Measurements from ENCODE around the gene FXR2. TPM values are rescaled to one million over a fixed set of nuclear protein-coding genes. Genes with fewer than 3 reads are reported as not detected.
"Not testable (repeated sequence)": the region's sequence is repeated elsewhere in the genome, so short reads cannot be mapped to it uniquely, and the experiment has no call there.

FXR2 gene
- total RNA-seq (2014; rRNA removed; shearing (Covaris generic)) = 49.0 and 52.0 TPM in 2 replicates

- Histone ChIP-seq H3K36me3 (replicated peaks; ENCODE audit: control insufficient read depth, insufficient read depth, low read length) (peaks cover 2% of the 10 kb centered on the region; the same call in 1 of the 2 replicates), H3K27me3 (ENCODE audit: control insufficient read depth, insufficient read depth, low read length) (no peaks in the 10 kb centered on the region; the same call in 1 of the 2 replicates), H3K4me3 (ENCODE audit: insufficient read depth, low read depth, low read length) (peak within 1 kb of the TSS; percentile 79)
- peak; percentile 100 for DNase-seq
Observed at GRCh38 chr17:7614425-7615264, at the start of gene FXR2. Gene FXR2 (minus strand): TSS chr17:7614897. CDS start chr17:7614532, 365 bp downstream.

GRCh38 chr17:7656958-7657609 lies 42.4 kb upstream of the FXR2 start:
- peaks cover 11% of the 10 kb centered on the region for H3K27me3 ChIP-seq (ENCODE audit: control insufficient read depth, insufficient read depth, low read length)
- H3K36me3 ChIP-seq (replicated peaks; ENCODE audit: control insufficient read depth, insufficient read depth, low read length) = no peaks in the 10 kb centered on the region; the same call in 1 of the 2 replicates
- peak; percentile 89 for DNase-seq
- H3K4me3 ChIP-seq (ENCODE audit: insufficient read depth, low read depth, low read length) = no peak overlapping the region

DNA sequence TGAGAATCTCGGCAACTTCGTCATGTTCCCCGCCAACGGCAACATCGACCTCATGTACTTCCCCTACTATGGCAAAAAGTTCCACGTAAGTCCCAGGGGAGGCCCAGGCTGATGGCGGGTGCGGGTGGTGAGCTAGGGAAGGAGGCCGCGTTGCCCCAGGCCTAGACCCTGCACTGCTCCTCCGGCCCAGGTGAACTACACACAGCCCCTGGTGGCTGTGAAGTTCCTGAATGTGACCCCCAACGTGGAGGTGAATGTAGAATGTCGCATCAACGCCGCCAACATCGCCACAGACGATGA lies 40.8 kb upstream of the FXR2 start:
- DNase-seq = peak; percentile 19
- H3K36me3 ChIP-seq (replicated peaks; ENCODE audit: control insufficient read depth, insufficient read depth, low read length) = no peaks in the 10 kb centered on the region; the same call in 1 of the 2 replicates
- no peak overlapping the region for H3K4me3 ChIP-seq (ENCODE audit: insufficient read depth, low read depth, low read length)
- H3K27me3 ChIP-seq (ENCODE audit: control insufficient read depth, insufficient read depth, low read length) = peaks cover 24% of the 10 kb centered on the region

GRCh38 chr17:7654832-7655540 lies 40.3 kb upstream of the FXR2 start:
- Histone ChIP-seq H3K27me3 (ENCODE audit: control insufficient read depth, insufficient read depth, low read length) (peaks cover 26% of the 10 kb centered on the region), H3K36me3 (replicated peaks; ENCODE audit: control insufficient read depth, insufficient read depth, low read length) (no peaks in the 10 kb centered on the region; the same call in 1 of the 2 replicates), H3K4me3 (ENCODE audit: insufficient read depth, low read depth, low read length) (no peak overlapping the region)
- DNase-seq = peak; percentile 16

- H3K4me3 ChIP-seq (ENCODE audit: insufficient read depth, low read depth, low read length) = no peak overlapping the region; the same call in 1 of the 2 replicates
- DNase-seq = peak; percentile 31
- no peaks in the 10 kb centered on the region; the same call in 1 of the 2 replicates for H3K36me3 ChIP-seq (replicated peaks; ENCODE audit: control insufficient read depth, insufficient read depth, low read length)
- H3K27me3 ChIP-seq (ENCODE audit: control insufficient read depth, insufficient read depth, low read length) = peaks cover 28% of the 10 kb centered on the region
Observed at GRCh38 chr17:7652388-7653356, 38.0 kb upstream of the FXR2 start.

- DNase-seq = peak; percentile 89
- H3K36me3 ChIP-seq (replicated peaks; ENCODE audit: control insufficient read depth, insufficient read depth, low read length) = no peaks in the 10 kb centered on the region; the same call in 1 of the 2 replicates
- H3K27me3 ChIP-seq (ENCODE audit: control insufficient read depth, insufficient read depth, low read length) = peaks cover 28% of the 10 kb centered on the region
- peak overlapping the region; percentile 60 for H3K4me3 ChIP-seq (ENCODE audit: insufficient read depth, low read depth, low read length)
Observed at GRCh38 chr17:7651665-7652387, 37.1 kb upstream of the FXR2 start.

GRCh38 chr17:7651097-7651664 lies 36.5 kb upstream of the FXR2 start:
- no peak for DNase-seq
- no peaks in the 10 kb centered on the region; the same call in 1 of the 2 replicates for H3K36me3 ChIP-seq (replicated peaks; ENCODE audit: control insufficient read depth, insufficient read depth, low read length)
- H3K4me3 ChIP-seq (ENCODE audit: insufficient read depth, low read depth, low read length) = peak overlapping the region; percentile 60
- peaks cover 28% of the 10 kb centered on the region for H3K27me3 ChIP-seq (ENCODE audit: control insufficient read depth, insufficient read depth, low read length)

DNA sequence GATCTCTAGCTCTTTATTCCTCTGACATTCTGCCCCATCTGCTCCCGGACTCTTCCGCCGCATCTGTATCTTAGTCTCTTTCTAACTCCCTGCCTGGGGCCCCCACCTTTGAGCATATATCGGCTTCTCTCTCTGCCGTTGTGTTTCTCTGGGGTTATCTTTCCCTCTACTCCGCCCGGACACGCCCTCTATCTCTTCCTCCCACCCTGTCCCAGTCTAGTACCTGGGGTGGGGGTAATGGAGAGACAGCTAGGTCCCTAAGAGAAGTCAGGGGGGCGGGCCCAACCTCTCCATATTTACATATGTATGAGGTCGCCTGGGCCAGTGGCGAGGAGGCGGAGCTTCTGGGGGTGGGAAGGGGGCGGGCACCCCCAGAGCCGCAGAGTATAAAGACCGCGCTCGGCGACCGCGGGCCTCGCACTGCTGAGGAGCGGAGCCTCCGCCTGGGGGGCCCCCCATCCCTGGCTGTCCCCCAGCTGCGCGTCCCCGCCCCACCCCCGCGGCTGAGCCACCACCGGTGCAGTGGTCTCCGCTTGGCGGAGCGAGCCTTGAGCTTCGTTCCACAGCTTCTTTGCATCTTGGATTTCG lies 35.9 kb upstream of the FXR2 start, which contains the start of gene ATP1B2:
Gene ATP1B2, plus strand, starts transcription at position 418 of the 588 bp plus-strand sequence. CDS start 593 bp downstream, outside the sequence.
- peak; percentile 99 for DNase-seq
- peak within 1 kb of the TSS; percentile 60 for H3K4me3 ChIP-seq (ENCODE audit: insufficient read depth, low read depth, low read length)

GRCh38 chr17:7647018-7647417 lies 32.3 kb upstream of the FXR2 start:
- no peak for DNase-seq
- peaks cover 16% of the 10 kb centered on the region for H3K27me3 ChIP-seq (ENCODE audit: control insufficient read depth, insufficient read depth, low read length)
- H3K4me3 ChIP-seq (ENCODE audit: insufficient read depth, low read depth, low read length) = no peak overlapping the region
- no peaks in the 10 kb centered on the region for H3K36me3 ChIP-seq (replicated peaks; ENCODE audit: control insufficient read depth, insufficient read depth, low read length)

More for the DNA sequence above, 35.9 kb upstream of the FXR2 start, which contains the start of gene ATP1B2:
- Histone ChIP-seq H3K27me3 (ENCODE audit: control insufficient read depth, insufficient read depth, low read length) (peaks cover 28% of the 10 kb centered on the region), H3K36me3 (replicated peaks; ENCODE audit: control insufficient read depth, insufficient read depth, low read length) (no peaks in the 10 kb centered on the region; the same call in 1 of the 2 replicates)

DNA sequence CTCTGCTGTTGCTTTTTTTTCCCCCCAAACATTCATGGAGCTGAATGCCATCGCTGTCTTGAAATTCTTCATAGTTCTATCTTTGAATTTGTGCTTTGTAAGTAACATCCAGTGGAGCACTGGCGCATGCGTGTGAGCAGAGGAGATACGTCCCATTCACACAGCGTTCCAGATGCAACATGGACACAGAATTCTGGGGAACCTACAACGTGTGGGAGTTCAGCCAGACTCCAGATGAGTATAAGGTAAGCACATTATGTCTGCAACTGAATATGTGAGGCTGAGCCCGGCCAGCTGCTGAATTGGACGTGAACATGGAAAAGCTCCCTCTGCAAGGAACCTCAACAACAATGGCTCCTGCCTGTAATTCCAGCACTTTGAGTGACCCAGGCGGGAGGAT lies 31.8 kb upstream of the FXR2 start:
- Histone ChIP-seq H3K4me3 (ENCODE audit: insufficient read depth, low read depth, low read length) (no peak overlapping the region), H3K36me3 (replicated peaks; ENCODE audit: control insufficient read depth, insufficient read depth, low read length) (no peaks in the 10 kb centered on the region), H3K27me3 (ENCODE audit: control insufficient read depth, insufficient read depth, low read length) (peaks cover 10% of the 10 kb centered on the region)
- peak; percentile 7 for DNase-seq

- H3K27me3 ChIP-seq (ENCODE audit: control insufficient read depth, insufficient read depth, low read length) = peaks cover under 1% of the 10 kb centered on the region; the same call in 1 of the 2 replicates
- peak; percentile 2 for DNase-seq
- H3K4me3 ChIP-seq (ENCODE audit: insufficient read depth, low read depth, low read length) = no peak overlapping the region
- no peaks in the 10 kb centered on the region for H3K36me3 ChIP-seq (replicated peaks; ENCODE audit: control insufficient read depth, insufficient read depth, low read length)
Observed at GRCh38 chr17:7644775-7645174, 30.1 kb upstream of the FXR2 start.

DNA sequence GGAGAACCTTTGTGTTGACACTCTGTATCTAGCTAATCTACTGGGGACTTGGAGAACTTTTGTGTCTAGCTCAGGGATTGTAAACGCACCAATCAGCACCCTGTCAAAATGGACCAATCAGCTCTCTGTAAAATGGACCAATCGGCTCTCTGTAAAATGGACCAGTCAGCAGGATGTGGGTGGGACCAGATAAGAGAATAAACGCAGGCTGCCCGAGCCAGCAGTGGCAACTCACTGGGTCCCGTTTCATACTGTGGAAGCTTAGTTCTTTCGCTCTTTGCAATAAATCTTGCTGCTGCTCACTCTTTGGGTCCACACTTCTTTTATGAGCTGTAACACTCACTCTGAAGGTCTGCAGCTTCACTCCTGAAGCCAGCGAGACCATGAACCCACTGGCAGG lies 26.9 kb upstream of the FXR2 start:
- not testable (repeated sequence) for H3K36me3 ChIP-seq (replicated peaks; ENCODE audit: control insufficient read depth, insufficient read depth, low read length); H3K27me3 ChIP-seq (ENCODE audit: control insufficient read depth, insufficient read depth, low read length); DNase-seq; H3K4me3 ChIP-seq (ENCODE audit: insufficient read depth, low read depth, low read length)

Measured in H7 (cell line).